Stimulated activated CD8-positive, alpha-beta memory T cell treated with anti-CD3 and anti-CD28 coated beads, Interleukin-7, amount 100 ng/mL, for 4 hours (primary cell): ENCODE data around the gene FAM98B.

Source experiments
- DNase-seq, 2 donors: peaks; one replicate each; pipeline ENCODE4 v3.0.0-alpha.2; 2020; ENCODE audit warnings: low read depth in 2 of 2

FAM98B gene

GRCh38 chr15:38508647-38509046 lies 54.7 kb downstream of the FAM98B start:
- no peak for DNase-seq

DNA sequence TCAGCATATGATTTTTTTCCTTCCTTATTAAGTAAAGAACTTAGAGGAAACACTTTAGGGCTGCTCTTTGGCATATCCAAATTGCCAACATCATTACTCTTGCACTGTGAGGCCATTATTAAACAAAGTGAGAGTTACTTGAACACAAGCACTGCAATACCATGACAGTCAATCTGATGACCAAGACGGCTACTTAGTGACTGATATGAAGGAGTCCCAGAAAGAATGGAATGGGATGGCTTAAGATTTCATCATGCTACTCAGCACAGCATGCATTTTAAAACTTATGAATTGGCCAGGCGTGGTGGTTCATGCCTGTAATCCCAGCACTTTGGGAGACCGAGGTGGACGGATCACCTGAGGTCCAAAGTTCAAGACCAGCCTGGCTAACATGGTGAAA lies 55.2 kb downstream of the FAM98B start:
- DNase-seq: no peak

- DNase-seq: no peak
Observed at GRCh38 chr15:38512901-38513300, 59.0 kb downstream of the FAM98B start.

- no peak for DNase-seq
Observed at GRCh38 chr15:38514601-38515000, 60.7 kb downstream of the FAM98B start.

- no peak for DNase-seq
Observed at GRCh38 chr15:38516626-38517025, 62.7 kb downstream of the FAM98B start.

GRCh38 chr15:38517312-38517975 lies 63.5 kb downstream of the FAM98B start:
- DNase-seq: no peak

GRCh38 chr15:38518084-38518483 lies 64.2 kb downstream of the FAM98B start:
- DNase-seq: no peak

GRCh38 chr15:38520035-38520434 lies 66.1 kb downstream of the FAM98B start:
- no peak for DNase-seq

DNA sequence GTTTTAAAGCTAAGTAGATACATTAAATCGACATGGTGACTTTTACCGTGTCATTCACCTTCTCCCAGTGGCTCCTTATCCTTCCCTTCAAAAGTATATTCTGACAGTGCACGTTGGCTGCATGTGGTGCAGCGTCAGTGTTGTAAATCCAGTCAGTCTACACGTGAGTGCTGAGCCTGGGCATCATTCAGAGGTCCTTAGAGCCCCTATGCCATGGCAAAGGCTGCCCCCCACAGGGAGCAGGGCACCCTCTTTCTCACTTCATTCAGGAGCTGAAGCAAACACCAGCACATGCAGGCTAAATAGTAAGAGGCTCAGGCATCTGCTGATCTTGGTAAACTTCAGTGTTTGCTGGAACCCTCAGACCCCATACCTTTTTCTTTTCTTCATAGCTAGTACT lies 67.4 kb downstream of the FAM98B start:
- no peak for DNase-seq

GRCh38 chr15:38522922-38523321 lies 69.0 kb downstream of the FAM98B start:
- DNase-seq: no peak

DNA sequence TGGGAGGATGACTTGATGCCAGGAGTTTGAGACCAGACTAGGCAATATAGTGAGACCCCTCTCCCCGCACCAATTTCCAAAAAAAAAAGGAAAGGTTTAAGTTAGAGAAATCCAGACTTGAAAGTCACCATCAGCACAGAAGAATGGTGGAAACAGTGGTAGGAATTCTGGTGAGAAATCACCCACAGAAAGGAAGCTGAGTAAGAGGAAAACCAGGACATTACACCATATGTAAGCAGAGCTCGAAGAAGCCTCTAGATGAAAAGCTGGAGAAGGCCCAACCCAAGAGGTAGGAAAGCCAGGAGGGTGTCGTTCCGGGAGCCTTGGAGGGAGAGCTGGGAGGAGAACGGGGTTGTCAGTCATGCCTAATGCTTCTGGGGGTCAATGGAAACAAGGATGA lies 70.2 kb downstream of the FAM98B start:
- no peak for DNase-seq

DNA sequence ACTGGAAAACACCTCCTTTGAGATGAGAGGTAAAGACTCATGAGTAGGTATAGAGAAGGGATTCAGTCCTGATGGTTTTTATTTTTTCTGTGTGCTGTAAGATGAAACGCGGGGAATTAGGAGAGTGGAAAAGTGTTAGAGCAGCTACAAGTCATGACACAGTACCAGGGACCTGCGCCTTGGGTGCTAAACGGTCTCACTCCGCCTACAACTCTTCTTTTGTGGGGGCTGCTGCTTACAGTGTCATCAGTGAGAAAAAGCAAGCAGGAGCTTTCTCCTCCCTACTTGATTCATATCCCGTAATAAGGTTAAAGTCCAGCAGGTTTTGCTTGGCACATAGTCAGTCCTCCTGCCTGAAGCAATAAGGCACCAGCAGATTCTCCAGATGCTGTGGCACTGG lies 71.6 kb downstream of the FAM98B start:
- DNase-seq: no peak

DNA sequence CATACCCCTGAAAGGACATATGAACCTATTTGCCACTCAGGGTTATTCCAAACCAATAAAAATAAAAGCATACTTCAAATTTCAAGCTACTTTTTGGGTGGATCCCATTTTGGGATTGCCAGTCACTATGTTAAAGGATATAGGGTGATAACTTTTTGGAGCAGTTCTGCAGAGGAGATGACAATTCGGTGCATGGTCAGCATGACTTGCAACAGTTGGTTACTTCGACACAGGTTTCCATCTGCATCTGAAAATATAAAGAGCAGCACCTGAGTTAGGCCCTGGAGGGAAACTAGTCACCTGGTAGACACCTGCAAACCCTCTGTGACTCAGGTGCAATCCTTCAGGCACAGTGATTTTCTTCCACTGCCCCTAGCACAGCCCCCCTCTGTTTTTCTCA lies 72.2 kb downstream of the FAM98B start:
- no peak for DNase-seq

DNA sequence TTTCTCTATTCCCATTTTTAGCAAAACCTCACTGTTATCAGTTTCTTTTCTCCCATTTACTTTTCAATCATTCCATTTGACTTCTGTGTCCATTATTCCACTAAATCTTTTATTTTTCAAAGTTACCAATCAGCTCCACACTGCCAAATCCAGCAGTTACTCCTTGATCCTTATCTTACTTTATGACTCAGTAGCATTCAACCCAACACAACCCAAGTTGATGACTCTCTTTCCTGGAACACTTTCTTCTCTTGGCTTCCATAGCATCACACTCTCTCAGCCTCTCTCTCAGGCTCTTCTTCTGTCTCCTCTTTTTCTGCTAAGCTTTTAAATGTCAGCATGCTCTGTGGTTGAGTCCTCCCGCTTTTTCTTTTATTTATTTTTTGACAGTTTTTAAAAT lies 74.4 kb downstream of the FAM98B start:
- DNase-seq: no peak

DNA sequence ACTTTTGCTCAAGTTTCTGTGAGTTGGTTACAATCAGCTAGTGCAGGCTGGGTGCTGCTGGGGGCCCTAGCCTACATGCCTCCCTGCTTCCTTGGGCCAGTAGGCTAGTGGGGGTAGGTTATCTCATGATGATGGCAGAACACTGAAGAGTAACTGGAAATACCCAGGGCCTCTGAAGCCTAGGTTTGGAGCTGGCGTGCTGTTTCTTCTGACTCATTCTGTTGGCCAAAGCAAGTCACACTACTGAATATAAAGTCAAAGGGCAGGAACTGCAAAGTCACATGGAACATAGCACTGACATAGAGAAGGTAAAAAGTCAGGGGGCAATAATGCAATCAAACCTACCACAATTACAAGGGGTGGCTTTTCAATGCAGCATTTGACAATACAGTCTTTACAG lies 76.2 kb downstream of the FAM98B start:
- no peak for DNase-seq

DNA sequence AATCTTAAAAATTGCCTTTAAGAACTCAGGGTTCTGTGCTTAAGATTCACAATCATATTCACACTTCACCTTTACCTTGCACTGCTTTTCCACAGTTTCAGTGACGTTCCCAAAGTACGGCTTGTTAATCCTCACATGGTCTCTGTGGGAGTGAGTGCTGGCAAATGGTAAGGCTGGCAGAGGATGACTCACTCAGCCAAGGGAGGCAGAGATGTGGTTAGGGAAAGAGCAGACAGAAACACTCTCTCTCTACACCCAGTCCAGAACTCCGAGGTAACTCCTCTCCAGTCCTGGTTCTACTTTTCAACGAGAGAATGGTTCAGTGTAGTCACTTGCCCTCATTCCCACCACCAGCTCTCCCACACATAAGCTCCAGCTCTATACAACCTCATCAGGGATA lies 77.6 kb downstream of the FAM98B start:
- no peak for DNase-seq

DNA sequence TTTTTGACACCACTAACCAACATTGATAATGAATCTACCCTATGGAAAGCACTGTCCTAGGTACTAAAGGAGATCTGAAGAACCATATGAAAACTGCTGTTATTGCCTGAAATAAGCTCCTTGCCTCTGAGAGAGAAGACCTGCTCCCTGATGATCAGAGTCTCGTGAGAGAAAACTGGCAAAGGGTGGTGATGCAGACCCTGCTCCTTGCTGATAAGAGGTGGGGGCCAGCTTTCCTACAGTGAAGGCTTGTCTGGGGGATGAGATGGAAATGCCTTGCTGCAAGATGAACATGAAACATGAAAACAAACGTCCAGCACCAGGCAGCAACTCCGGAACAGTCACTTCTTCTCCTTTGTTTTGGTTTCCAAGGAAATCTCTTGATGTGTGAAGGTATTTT lies 78.8 kb downstream of the FAM98B start:
- DNase-seq: no peak

DNA sequence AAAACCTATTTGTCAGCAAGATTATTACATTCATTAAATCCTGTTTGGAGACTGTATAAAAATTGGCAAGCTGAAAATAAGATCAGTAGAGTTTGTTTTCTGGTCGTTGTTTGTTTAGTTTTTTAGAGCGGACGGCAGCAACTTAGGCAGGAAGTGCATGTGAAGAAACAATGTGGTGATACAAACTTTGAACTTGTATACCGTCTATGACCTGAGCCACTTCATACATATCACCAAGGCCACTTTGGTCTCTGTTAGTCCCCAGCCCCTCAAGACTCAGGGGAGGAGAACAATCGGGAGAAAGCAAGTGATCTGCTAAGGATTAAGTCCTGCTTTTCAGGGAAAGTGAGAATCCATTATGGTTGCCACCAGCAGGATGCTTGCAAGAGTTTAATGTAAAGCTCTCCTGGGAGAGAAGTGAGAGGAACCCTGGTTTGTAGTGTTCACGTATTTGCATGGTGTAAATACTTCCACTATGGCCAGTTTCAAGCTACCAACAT lies 79.5 kb downstream of the FAM98B start:
- DNase-seq: no peak

DNA sequence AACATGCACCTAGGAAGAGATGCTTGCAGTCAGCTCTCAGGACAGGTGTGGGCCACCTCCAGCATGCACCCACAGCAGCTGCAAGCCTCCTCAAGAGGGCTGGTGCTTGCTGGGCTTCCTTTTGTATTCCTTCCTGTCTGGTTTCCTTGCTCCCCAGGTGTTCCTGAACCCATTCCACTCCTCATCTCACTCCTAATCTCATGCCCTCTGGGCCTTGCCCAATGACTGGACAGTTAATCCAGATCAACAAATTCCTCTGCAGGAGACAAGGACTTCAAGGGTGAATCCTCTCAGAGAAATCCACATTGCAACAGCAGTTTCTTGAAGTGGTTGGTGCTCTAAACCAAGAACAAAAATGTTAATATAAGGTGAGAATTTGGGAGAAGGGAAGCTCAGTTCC lies 80.0 kb downstream of the FAM98B start:
- DNase-seq: no peak

DNA sequence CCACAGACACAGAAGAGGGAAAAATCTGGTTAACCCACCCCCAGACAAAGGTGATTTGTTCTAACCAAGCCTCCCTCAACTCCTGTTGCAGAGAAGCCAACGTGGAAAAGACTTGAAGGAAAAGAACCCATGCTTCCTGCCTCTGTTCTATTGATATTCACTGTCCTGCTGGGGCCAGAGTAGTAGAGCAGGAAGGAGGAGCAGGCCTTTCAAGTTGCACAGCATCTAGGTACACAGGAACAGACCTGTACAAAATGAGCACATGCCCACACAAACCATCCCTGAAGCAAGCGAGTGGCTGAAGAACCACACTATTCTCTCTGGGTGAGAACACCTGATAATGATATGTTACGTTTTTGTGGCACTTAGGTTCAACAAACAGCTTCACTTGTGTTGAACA lies 80.8 kb downstream of the FAM98B start:
- DNase-seq: no peak

DNA sequence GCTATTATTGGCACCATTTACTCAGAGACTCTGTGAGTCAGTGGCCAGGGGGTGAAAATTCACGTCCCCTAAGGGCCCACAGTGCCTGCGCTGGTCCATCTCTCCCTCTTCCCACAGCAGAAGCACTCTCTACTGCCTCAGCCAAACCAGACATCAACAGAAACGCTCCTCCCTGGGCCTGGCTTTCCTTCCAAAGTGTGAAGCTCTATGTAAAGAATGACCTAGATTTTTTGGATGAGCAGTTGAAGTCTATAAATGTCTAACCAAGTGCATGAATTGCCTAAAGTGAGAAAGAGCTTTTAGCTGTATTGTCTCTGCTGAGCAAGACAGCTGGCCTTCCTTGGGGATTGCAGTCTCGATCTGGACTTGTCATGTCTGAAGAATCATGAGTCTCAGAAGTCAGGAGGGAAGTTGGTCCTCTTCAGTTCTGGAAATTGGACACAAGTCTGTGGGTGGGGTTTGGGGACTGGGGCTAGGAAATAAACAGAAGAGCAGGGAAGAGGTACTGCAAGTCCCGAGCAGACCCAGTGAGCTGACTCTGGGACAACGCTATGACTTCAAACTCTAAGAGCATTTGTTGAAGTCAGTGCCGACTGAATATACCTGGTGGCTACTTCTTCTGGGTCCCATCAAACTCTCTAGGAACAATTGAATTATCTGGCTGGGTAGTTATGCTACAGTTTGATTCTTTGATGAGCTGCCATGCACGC lies 81.7 kb downstream of the FAM98B start:
- DNase-seq: no peak

- no peak for DNase-seq
Observed at GRCh38 chr15:38536201-38536676, 82.3 kb downstream of the FAM98B start.
